Measurements from ENCODE around the gene EIF4H. TPM values are rescaled to one million over a fixed set of nuclear protein-coding genes. Genes with fewer than 3 reads are reported as not detected.

The EIF4H gene
- total RNA-seq, 4 donors from 2014 or later, result 175 to 250 (median 213) TPM

DNA sequence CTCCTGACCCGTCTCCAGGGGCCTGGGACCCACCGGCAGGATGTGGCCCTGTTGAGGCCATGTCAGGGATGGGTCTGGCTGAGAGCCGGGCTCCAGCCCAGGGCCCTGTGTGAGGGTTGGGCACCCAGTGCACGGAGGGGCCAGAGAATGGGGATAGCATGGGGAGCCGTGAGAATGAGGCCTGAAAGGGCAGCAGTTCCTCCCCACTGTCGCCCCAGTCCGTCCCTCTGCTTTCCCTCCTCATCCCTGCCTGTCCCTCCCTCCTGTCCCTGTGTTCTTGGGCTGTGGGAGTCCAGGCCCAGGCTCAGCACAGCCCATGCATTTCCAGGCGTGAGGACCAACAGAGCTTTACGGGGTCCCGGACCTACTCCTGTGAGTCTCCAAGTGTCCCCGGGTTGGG lies 45.3 kb downstream of the EIF4H start:
- intact Hi-C loops (cut with DNase I; ENCODE audit: low total_unique reads) (no loop called here), in situ Hi-C loops (cut with MboI; ENCODE audit: low pct_ligation_motif_present in 1 of 4, low pct_unique_long_range_greater_than_20kb in 1 of 4, low sequenced_read_pairs in 3 of 4) (no loop called here)
- 89% methylated on average over 11 of the region's 11 CpGs; no CpG with 5 or more reads in 1 of the 2 donors for WGBS, 2 donors (ENCODE audit: low coverage in 1 of 2)
- no peak overlapping the region for H3K27ac ChIP-seq
- H3K27me3 ChIP-seq, result no peaks in the 10 kb centered on the region
- peaks cover 0 to 4% (median 0%) of the 10 kb centered on the region in 4 donors for H3K4me1 ChIP-seq
- TF ChIP-seq EP300 (IDR thresholded peaks at IDR 0.05; ENCODE audit: low read depth) (no peak), POLR2AphosphoS5 (IDR thresholded peaks at IDR 0.05) (no peak), POLR2A (IDR thresholded peaks at IDR 0.05) (no peak)
- TF ChIP-seq, protein P1, sequence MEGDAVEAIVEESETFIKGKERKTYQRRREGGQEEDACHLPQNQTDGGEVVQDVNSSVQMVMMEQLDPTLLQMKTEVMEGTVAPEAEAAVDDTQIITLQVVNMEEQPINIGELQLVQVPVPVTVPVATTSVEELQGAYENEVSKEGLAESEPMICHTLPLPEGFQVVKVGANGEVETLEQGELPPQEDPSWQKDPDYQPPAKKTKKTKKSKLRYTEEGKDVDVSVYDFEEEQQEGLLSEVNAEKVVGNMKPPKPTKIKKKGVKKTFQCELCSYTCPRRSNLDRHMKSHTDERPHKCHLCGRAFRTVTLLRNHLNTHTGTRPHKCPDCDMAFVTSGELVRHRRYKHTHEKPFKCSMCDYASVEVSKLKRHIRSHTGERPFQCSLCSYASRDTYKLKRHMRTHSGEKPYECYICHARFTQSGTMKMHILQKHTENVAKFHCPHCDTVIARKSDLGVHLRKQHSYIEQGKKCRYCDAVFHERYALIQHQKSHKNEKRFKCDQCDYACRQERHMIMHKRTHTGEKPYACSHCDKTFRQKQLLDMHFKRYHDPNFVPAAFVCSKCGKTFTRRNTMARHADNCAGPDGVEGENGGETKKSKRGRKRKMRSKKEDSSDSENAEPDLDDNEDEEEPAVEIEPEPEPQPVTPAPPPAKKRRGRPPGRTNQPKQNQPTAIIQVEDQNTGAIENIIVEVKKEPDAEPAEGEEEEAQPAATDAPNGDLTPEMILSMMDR (IDR thresholded peaks at IDR 0.05), result no peak
- no peak for DNase-seq
- H3K4me3 ChIP-seq, result no peak overlapping the region
- no peaks in the 10 kb centered on the region for H3K9me3 ChIP-seq
- H3K36me3 ChIP-seq, result no peaks in the 10 kb centered on the region

DNA sequence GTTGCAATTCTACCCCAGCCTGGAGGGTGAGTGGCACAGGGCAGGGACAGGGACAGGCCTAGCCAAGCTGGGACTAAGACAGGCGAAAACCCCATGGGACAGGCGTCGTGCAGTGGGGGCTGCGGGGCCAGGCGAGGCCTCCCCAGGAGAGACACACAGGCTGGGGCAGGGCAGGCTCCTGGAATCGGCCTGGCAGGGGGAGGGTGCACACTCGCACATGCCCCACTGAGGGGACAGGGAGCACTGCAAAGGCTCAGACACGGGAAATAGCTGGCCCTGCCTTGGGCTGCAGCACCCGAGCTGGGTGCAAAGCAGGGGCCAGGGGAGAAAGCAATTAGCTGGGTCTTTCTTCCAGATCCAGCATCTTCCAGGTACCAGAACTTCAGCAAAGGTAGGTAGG lies 46.1 kb downstream of the EIF4H start:
- Histone ChIP-seq H3K9me3 (no peaks in the 10 kb centered on the region), H3K4me1 (peaks cover 0 to 4% (median 0%) of the 10 kb centered on the region in 4 donors), H3K27me3 (no peaks in the 10 kb centered on the region), H3K36me3 (no peaks in the 10 kb centered on the region), H3K4me3 (no peak overlapping the region), H3K27ac (no peak overlapping the region)
- intact Hi-C loops (cut with DNase I; ENCODE audit: low total_unique reads) (no loop called here), in situ Hi-C loops (cut with MboI; ENCODE audit: low pct_ligation_motif_present in 1 of 4, low pct_unique_long_range_greater_than_20kb in 1 of 4, low sequenced_read_pairs in 3 of 4) (no loop called here)
- no peak for TF ChIP-seq EP300 (IDR thresholded peaks at IDR 0.05; ENCODE audit: low read depth)
- TF ChIP-seq, protein P1 (IDR thresholded peaks at IDR 0.05), result no peak
- TF ChIP-seq POLR2A (IDR thresholded peaks at IDR 0.05), result no peak
- no peak for TF ChIP-seq POLR2AphosphoS5 (IDR thresholded peaks at IDR 0.05)
- DNase-seq, result no peak
- WGBS, 2 donors (ENCODE audit: low coverage in 1 of 2), result 83% methylated on average over 9 of the region's 9 CpGs; no CpG with 5 or more reads in 1 of the 2 donors

DNA sequence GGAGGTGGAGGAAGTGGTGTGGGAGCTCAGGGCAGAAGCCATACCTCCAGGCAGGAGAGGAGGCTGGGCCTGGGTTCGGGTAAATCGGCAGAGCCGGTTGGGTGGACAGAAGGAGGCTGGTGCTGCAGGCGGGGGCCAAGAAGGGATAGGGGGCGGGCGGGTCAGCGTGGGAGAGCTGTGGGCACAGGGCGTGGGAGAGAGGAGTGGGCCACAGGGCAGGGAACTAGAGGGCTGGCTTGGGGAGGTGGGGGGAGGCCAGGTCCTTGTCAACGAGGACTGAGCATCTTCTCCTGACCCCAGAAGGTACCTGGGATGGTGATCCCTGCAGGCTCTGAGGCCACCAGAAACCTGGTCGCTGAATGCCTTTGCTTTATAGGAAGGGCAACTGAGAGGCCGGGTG lies 47.6 kb downstream of the EIF4H start:
- no peaks in the 10 kb centered on the region for H3K9me3 ChIP-seq
- H3K27me3 ChIP-seq, result no peaks in the 10 kb centered on the region
- no peaks in the 10 kb centered on the region for H3K36me3 ChIP-seq
- no peak for DNase-seq
- no peak overlapping the region for H3K4me3 ChIP-seq
- TF ChIP-seq, protein P1 (IDR thresholded peaks at IDR 0.05), result no peak
- TF ChIP-seq POLR2AphosphoS5 (IDR thresholded peaks at IDR 0.05) (no peak), EP300 (IDR thresholded peaks at IDR 0.05; ENCODE audit: low read depth) (no peak), POLR2A (IDR thresholded peaks at IDR 0.05) (no peak)
- 92 to 95% methylated on average over 3 to 11 of the region's 11 CpGs for WGBS, 2 donors (ENCODE audit: low coverage in 1 of 2)
- H3K4me1 ChIP-seq, result peaks cover 0 to 4% (median 0%) of the 10 kb centered on the region in 4 donors
- no peak overlapping the region for H3K27ac ChIP-seq
- intact Hi-C loops (cut with DNase I; ENCODE audit: low total_unique reads), result no loop called here
- in situ Hi-C loops (cut with MboI; ENCODE audit: low pct_ligation_motif_present in 1 of 4, low pct_unique_long_range_greater_than_20kb in 1 of 4, low sequenced_read_pairs in 3 of 4), result no loop called here

DNA sequence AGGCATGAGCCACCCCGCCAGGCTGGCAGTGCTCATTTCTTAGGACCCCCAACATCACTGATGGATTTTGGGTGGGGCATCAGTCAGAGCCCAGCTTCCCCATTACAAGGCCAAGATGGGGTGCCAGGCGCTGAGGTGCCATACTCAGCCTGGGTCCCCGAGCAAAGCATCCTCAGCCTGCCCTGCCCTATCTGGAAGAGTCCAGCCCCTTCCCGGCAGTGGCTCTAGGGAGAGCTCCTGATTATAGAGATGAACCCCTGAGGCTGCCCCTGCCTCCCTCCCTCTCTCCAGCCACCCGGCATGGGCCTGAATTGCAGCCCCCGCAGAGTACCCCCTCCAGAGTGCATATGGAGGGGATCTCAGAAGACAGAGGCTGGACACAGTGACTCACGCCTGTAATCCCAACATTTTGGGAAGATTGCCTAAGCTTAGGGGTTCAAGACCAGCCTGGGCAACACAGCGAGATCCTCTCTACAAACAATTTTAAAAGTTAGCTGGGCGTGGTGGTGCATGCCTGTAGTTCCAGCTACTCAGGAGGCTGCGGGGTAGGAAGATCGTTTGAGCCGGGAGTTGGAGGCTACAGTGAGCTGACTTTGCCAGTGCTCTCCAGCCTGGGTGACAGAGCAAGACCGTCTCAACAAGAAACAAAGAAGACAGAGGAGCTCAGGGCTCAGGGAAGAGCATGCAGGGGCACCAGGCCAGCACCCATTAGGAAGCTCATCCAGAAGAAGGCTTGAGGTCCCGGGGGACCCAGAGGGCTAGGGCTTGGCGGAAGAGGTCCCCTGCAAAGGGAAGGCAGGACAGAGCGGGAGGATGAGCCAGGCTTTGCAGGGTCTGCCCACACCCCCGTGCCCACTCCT lies 48.9 kb downstream of the EIF4H start:
- Histone ChIP-seq H3K27ac (no peak overlapping the region), H3K9me3 (no peaks in the 10 kb centered on the region), H3K4me3 (no peak overlapping the region), H3K27me3 (no peaks in the 10 kb centered on the region), H3K4me1 (no peaks in the 10 kb centered on the region), H3K36me3 (no peaks in the 10 kb centered on the region)
- in situ Hi-C loops (cut with MboI; ENCODE audit: low pct_ligation_motif_present in 1 of 4, low pct_unique_long_range_greater_than_20kb in 1 of 4, low sequenced_read_pairs in 3 of 4) (no loop called here), intact Hi-C loops (cut with DNase I; ENCODE audit: low total_unique reads) (no loop called here)
- no peak for DNase-seq
- WGBS, 2 donors (ENCODE audit: low coverage in 1 of 2), result 79 to 80% methylated on average over 2 to 17 of the region's 17 CpGs
- TF ChIP-seq POLR2A (IDR thresholded peaks at IDR 0.05) (no peak), EP300 (IDR thresholded peaks at IDR 0.05; ENCODE audit: low read depth) (no peak), POLR2AphosphoS5 (IDR thresholded peaks at IDR 0.05) (no peak)
- TF ChIP-seq, protein P1 (IDR thresholded peaks at IDR 0.05), result no peak

All from transverse colon (tissue), 4 donors.